KMS-11 (cell line): ENCODE data around the gene AARS2.
"Not testable (repeated sequence)": the region's sequence is repeated elsewhere in the genome, so short reads cannot be mapped to it uniquely, and the experiment has no call there.

Experiments used
- H2AFZ ChIP-seq: fragments of 200-600 bp; sonication (generic); 2 replicates; pipeline ENCODE4 v1.6.1; 2016; ENCODE audit warnings: antibody characterized with exemption, mixed run types, low read depth
- H3K27ac ChIP-seq: fragments of 200-600 bp; sonication (generic); 2 replicates; pipeline ENCODE4 v1.6.1; 2016; ENCODE audit warnings: mild to moderate bottlenecking, mixed run types
- H3K27me3 ChIP-seq: fragments of 200-600 bp; sonication (generic); 2 replicates; pipeline ENCODE4 v1.6.1; 2017; ENCODE audit warnings: mild to moderate bottlenecking, low read depth, mixed run types, moderate library complexity; ENCODE audit not compliant: insufficient read depth
- H3K36me3 ChIP-seq: fragments of 200-600 bp; sonication (generic); 2 replicates; pipeline ENCODE4 v1.6.1; 2017; ENCODE audit warnings: mild to moderate bottlenecking, mixed run types; ENCODE audit not compliant: insufficient read depth
- H3K4me1 ChIP-seq: fragments of 200-600 bp; sonication (generic); 2 replicates; pipeline ENCODE4 v1.6.1; 2016; ENCODE audit warnings: mild to moderate bottlenecking, low read depth, mixed run types; ENCODE audit not compliant: poor library complexity, severe bottlenecking
- H3K4me2 ChIP-seq: fragments of 200-600 bp; sonication (generic); 2 replicates; pipeline ENCODE4 v1.7.0; 2016; ENCODE audit warnings: mild to moderate bottlenecking, mixed run types
- H3K4me3 ChIP-seq: fragments of 200-600 bp; sonication (generic); IDR thresholded peaks from 2 replicates; pipeline ENCODE4 v1.6.1; 2017; ENCODE audit warnings: low read depth, low read length, mixed read lengths; ENCODE audit not compliant: insufficient read depth
- H3K79me2 ChIP-seq: fragments of 200-600 bp; sonication (generic); 2 replicates; pipeline ENCODE4 v1.6.1; 2016; ENCODE audit warnings: low read depth, mixed run types; ENCODE audit not compliant: insufficient read depth
- H3K9ac ChIP-seq: fragments of 200-600 bp; sonication (generic); 2 replicates; pipeline ENCODE4 v1.6.1; 2016; ENCODE audit warnings: mild to moderate bottlenecking, mixed run types
- H4K20me1 ChIP-seq: fragments of 200-600 bp; sonication (generic); 2 replicates; pipeline ENCODE4 v1.6.1; 2016; ENCODE audit warnings: mild to moderate bottlenecking, mixed run types; ENCODE audit not compliant: insufficient read depth
- TF ChIP-seq, protein P1 (sequence below): fragments of 200-600 bp; sonication (generic); conservative IDR thresholded peaks from 2 replicates; pipeline ENCODE4 v1.6.1; 2017; ENCODE audit warnings: low read depth, mild to moderate bottlenecking, antibody characterized with exemption, low read length, moderate library complexity, mixed read lengths

The AARS2 gene

DNA sequence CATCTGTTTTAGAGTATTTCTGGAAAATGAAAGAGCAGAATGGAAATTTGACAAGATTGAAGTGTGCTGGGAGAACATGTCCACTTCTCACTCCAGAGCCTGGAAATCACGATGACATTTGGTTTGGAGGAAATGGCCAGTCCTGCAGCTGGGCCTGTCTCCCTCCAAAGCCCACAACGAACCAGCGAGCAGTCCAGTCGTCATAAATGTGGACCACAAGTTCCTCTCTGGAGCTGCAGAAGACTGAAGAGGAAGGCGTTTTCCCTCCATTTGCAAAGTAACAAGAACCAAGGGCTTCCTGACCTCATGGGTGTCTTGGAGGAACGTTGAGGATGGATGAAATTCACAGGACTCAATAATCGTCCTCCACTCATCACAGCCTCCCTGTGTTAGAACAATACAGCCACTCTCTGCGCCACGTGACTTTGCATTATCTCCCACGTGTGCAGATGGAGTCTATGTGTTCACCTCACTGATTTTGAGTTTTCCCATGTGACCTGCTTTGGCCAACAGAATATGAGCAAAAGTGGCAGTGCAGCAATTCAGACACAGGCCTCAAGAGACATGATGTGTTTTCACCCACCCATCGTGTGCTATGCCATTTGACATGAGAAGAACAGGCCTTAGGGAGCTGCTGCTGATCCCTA, 20.2 kb upstream of the AARS2 start:
- Histone ChIP-seq H3K4me3 (no peak overlapping the region), H3K27me3 (no peaks in the 10 kb centered on the region; the same call in 1 of the 2 replicates), H3K36me3 (no peaks in the 10 kb centered on the region), H4K20me1 (no peaks in the 10 kb centered on the region), H3K79me2 (no peaks in the 10 kb centered on the region), H3K27ac (no peak overlapping the region), H3K9ac (no peak overlapping the region), H2AFZ (no peak overlapping the region), H3K4me2 (no peak overlapping the region), H3K4me1 (peaks cover 7% of the 10 kb centered on the region)
- TF ChIP-seq, protein P1, sequence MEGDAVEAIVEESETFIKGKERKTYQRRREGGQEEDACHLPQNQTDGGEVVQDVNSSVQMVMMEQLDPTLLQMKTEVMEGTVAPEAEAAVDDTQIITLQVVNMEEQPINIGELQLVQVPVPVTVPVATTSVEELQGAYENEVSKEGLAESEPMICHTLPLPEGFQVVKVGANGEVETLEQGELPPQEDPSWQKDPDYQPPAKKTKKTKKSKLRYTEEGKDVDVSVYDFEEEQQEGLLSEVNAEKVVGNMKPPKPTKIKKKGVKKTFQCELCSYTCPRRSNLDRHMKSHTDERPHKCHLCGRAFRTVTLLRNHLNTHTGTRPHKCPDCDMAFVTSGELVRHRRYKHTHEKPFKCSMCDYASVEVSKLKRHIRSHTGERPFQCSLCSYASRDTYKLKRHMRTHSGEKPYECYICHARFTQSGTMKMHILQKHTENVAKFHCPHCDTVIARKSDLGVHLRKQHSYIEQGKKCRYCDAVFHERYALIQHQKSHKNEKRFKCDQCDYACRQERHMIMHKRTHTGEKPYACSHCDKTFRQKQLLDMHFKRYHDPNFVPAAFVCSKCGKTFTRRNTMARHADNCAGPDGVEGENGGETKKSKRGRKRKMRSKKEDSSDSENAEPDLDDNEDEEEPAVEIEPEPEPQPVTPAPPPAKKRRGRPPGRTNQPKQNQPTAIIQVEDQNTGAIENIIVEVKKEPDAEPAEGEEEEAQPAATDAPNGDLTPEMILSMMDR = no peak

DNA sequence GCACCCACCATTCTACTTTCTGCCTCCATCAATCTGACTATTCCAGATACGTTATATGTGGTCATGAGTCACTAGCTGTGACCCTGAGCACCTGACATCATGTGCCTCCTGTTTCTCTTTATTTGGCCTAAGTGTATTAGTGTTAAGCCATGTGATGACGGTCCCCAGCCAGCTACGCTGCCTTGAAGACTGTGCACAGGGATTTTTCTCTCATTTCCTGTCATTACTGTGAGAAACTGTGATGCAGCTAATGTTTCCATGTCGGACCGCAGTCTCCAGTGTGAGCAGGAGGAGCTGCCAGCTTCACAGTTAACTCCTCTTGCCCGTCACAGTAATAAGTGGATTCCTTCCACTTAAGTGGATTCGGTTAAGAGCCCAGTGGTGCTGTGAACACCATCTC, 19.4 kb upstream of the AARS2 start:
- Histone ChIP-seq H3K79me2 (no peaks in the 10 kb centered on the region), H3K36me3 (no peaks in the 10 kb centered on the region), H3K4me1 (peaks cover 7% of the 10 kb centered on the region), H3K27ac (no peak overlapping the region), H3K4me3 (no peak overlapping the region), H3K9ac (no peak overlapping the region), H2AFZ (no peak overlapping the region), H4K20me1 (no peaks in the 10 kb centered on the region), H3K4me2 (no peak overlapping the region), H3K27me3 (no peaks in the 10 kb centered on the region; the same call in 1 of the 2 replicates)
- TF ChIP-seq, protein P1 = no peak

DNA sequence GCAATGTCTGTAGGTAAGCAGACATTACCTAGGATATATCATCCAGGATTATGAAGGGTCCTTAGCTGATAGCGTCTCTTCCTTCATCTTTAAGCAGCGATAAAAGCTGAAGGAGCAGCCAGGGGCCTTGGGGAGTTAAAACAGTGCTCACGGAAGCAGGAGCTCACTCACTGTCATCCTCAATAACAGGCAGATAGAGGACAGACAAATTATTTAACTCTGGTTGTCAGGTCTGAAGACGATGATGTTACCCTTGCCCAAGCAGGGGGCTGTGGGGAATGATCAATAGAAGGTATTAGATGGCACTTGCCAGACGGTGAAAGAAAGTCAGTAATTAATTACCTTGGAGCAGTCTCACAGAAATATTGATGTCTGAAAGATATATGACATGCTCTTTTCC, 16.7 kb upstream of the AARS2 start:
- Histone ChIP-seq H3K4me1 (no peaks in the 10 kb centered on the region), H4K20me1 (no peaks in the 10 kb centered on the region), H3K4me2 (no peak overlapping the region), H3K27ac (no peak overlapping the region), H3K4me3 (no peak overlapping the region), H3K79me2 (no peaks in the 10 kb centered on the region), H3K9ac (no peak overlapping the region), H3K27me3 (no peaks in the 10 kb centered on the region; the same call in 1 of the 2 replicates), H3K36me3 (no peaks in the 10 kb centered on the region), H2AFZ (no peak overlapping the region)
- TF ChIP-seq, protein P1 = no peak

DNA sequence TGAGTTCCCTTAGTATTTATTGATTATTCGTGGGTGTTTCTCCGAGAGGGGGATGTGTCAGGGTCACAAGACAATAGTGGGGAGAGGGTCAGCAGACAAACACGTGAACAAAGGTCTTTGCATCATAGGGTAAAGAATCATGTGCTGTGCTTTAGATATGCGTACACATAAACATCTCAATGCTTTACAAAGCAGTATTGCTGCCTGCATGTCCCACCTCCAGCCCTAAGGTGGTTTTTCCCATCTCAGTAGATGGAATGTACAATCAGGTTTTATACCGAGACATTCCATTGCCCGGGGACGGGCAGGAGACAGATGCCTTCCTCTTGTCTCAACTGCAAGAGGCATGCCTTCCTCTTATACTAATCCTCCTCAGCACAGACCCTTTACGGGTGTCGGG, 15.1 kb upstream of the AARS2 start:
- H4K20me1 ChIP-seq, H3K4me1 ChIP-seq, H3K36me3 ChIP-seq, H3K27me3 ChIP-seq, H2AFZ ChIP-seq, H3K79me2 ChIP-seq, H3K27ac ChIP-seq, H3K4me3 ChIP-seq, H3K4me2 ChIP-seq, H3K9ac ChIP-seq: not testable (repeated sequence)

DNA sequence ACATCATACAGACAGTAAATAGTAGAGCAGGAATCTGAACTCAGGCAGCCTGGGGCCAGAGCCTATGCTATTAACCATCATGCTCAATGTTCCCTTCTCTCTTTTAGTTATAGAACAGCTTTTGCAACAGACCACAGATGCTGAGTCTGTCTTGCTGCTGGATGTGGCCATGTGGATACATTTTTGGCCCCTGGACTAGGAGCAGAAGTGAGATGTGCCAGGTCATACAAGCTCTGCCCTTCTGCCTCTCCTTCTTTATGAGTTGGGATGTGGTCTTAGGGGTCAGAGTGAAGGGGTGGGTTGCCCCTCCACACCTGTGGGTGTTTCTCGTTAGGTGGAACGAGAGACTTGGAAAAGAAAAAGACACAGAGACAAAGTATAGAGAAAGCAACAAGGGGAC, 14.6 kb upstream of the AARS2 start:
- H3K4me2 ChIP-seq = no peak overlapping the region
- TF ChIP-seq, protein P1 = no peak

More for the DNA sequence above, 14.6 kb upstream of the AARS2 start:
- H3K4me1 ChIP-seq = no peaks in the 10 kb centered on the region
- no peaks in the 10 kb centered on the region for H3K36me3 ChIP-seq
- H3K27me3 ChIP-seq = no peaks in the 10 kb centered on the region; the same call in 1 of the 2 replicates
- no peaks in the 10 kb centered on the region for H4K20me1 ChIP-seq
- H3K79me2 ChIP-seq = no peaks in the 10 kb centered on the region
- no peak overlapping the region for H3K4me3 ChIP-seq
- no peak overlapping the region for H3K27ac ChIP-seq
- no peak overlapping the region for H2AFZ ChIP-seq
- no peak overlapping the region for H3K9ac ChIP-seq
